ENCODE measurements around the gene HHATL. TPM values are rescaled to one million over a fixed set of nuclear protein-coding genes. Genes with fewer than 3 reads are reported as not detected.

HHATL gene
- total and polyA plus RNA-seq, 2 of the 8 experiments (the other 6 are each of a cell fraction or from before 2014, with no cell fraction given): 0.18 TPM; not detected in 1

DNA sequence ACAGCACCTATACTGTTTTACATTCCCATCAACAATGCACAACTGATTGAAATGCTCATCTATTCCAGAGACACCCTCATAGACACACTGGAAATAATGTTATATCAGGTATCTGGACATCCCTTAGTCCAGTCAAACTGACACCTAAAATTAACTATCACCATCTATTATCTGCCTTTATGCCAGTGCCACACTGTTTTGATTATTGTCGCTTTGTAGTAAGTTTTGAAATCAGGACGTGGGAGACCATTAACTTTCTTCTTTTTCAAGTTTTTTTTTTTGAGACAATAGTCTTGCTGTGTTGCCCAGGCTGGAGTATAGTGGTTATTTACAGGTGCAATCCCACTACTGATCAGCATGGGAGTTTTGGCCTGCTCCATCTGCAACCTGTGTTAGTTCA lies 26.7 kb downstream of the HHATL start:
- TF ChIP-seq SP4 (IDR thresholded peaks at IDR 0.05; ENCODE audit: low read length) (no peak), NANOG (IDR thresholded peaks at IDR 0.05; ENCODE audit: insufficient read depth, low read depth, low read length, poor library complexity, severe bottlenecking) (no peak), TCF12 (IDR thresholded peaks at IDR 0.05; ENCODE audit: low read depth, low read length) (no peak), CTBP2 (IDR thresholded peaks at IDR 0.05; ENCODE audit: borderline replicate concordance, insufficient read depth, insufficient read length, low read length) (no peak), BCL11A (IDR thresholded peaks at IDR 0.05; ENCODE audit: low read depth in 2 of 2, low read length in 2 of 2) (no peak), BRCA1 (IDR thresholded peaks at IDR 0.05; ENCODE audit: low read depth, low read length) (no peak), FOSL1 (IDR thresholded peaks at IDR 0.05; ENCODE audit: insufficient read depth, low read depth, low read length) (no peak), SRF (IDR thresholded peaks at IDR 0.05; ENCODE audit: low read depth, low read length) (no peak), SUZ12 (IDR thresholded peaks at IDR 0.05; ENCODE audit: low read length) (no peak), SIX5 (IDR thresholded peaks at IDR 0.05; ENCODE audit: low read depth, low read length) (no peak)
- FAIRE-seq: no peak
- CTCF ChIA-PET (ENCODE audit: partially characterized antibody): interaction anchor here (0.9 to 1.3 kb wide), 2 partner anchors 15 to 17 kb away, joined by 3 read pairs; no protein-coding TSS in a partner anchor

More for the DNA sequence above, 26.7 kb downstream of the HHATL start:
- WGBS, 2 experiments (ENCODE audit: extremely low coverage in 1 of 2, insufficient coverage in 1 of 2, insufficient read length in 1 of 2, insufficient replicate concordance in 2 of 2, low coverage in 1 of 2, low lambda C conversion rate in 2 of 2, missing lambda C conversion rate in 1 of 2): 85% methylated on average over 2 of the region's 2 CpGs; no CpG with 5 or more reads in 1 of the 2 experiments
- no peak overlapping the region for H3K4me3 ChIP-seq (ENCODE audit: extremely low read depth in 1 of 4, insufficient read depth in 2 of 4, low read depth in 3 of 4, low read length in 4 of 4)
- H3K4me2 ChIP-seq (ENCODE audit: insufficient read depth in 1 of 2, low read depth in 2 of 2, low read length in 2 of 2): no peak overlapping the region
- H3K18ac ChIP-seq (ENCODE audit: extremely low read depth, low read length): no peak overlapping the region
- H2AK5ac ChIP-seq (ENCODE audit: low read depth, low read length): no peak overlapping the region
- no peaks in the 10 kb centered on the region for H3K23me2 ChIP-seq (ENCODE audit: low read depth, low read length)
- no peak overlapping the region for H2BK5ac ChIP-seq (ENCODE audit: low read depth, low read length)
- no peak overlapping the region for H4K8ac ChIP-seq (ENCODE audit: extremely low read depth, insufficient read depth, low read length)
- DNase-seq (ENCODE audit: low read depth in 1 of 2, low spot score in 2 of 2): no peak
- H2BK120ac ChIP-seq (replicated peaks; ENCODE audit: low read depth, low read length): no peak overlapping the region
- no peak overlapping the region for H3K14ac ChIP-seq (ENCODE audit: insufficient read length)
- no peak overlapping the region for H3K4ac ChIP-seq (replicated peaks; ENCODE audit: insufficient read length, low read depth, low read length)
- no peak overlapping the region for H3K27ac ChIP-seq (ENCODE audit: low read depth, low read length)
- H3K56ac ChIP-seq (replicated peaks; ENCODE audit: insufficient read length, low read depth, low read length): no peak overlapping the region
- POLR2A ChIA-PET (ENCODE audit: partially characterized antibody): no interaction called here
- H3K36me3 ChIP-seq (ENCODE audit: control insufficient read depth in 2 of 4, insufficient read depth in 4 of 4, low read length in 3 of 4): no peaks in the 10 kb centered on the region
- no peak overlapping the region for H4K5ac ChIP-seq (ENCODE audit: insufficient read length, low read depth, low read length)
- peaks cover 0 to 5% of the 10 kb centered on the region in 2 experiments; a peak in 2 of 4 replicates for H3K9me3 ChIP-seq (ENCODE audit: insufficient read depth in 2 of 2, low read depth in 1 of 2, low read length in 1 of 2)
- no peaks in the 10 kb centered on the region for H3K79me1 ChIP-seq (ENCODE audit: low read depth, low read length)
- no peak overlapping the region for H3K9ac ChIP-seq (replicated peaks in 1 of 4; ENCODE audit: extremely low read depth in 1 of 4, low read depth in 3 of 4, low read length in 3 of 4)
- H3K79me2 ChIP-seq (ENCODE audit: control insufficient read depth in 1 of 2, insufficient read depth in 2 of 2, low read length in 2 of 2): no peaks in the 10 kb centered on the region
- no peak overlapping the region for H2BK15ac ChIP-seq (ENCODE audit: low read length)
- no peak overlapping the region for H2AFZ ChIP-seq (ENCODE audit: low read length)
- no peak overlapping the region for H4K91ac ChIP-seq (replicated peaks; ENCODE audit: insufficient read length, low read length)
- H3K23ac ChIP-seq (ENCODE audit: insufficient read length): no peak overlapping the region
- H3K27me3 ChIP-seq (replicated peaks in 1 of 4; ENCODE audit: control insufficient read depth in 3 of 4, extremely low read depth in 1 of 4, insufficient read depth in 3 of 4, low read length in 3 of 4): no peaks in the 10 kb centered on the region; a peak in 2 of 7 replicates
- no peaks in the 10 kb centered on the region for H3K4me1 ChIP-seq (replicated peaks in 1 of 4; ENCODE audit: control insufficient read depth in 3 of 4, insufficient read depth in 4 of 4, low read length in 3 of 4)
- no peak overlapping the region for H2BK20ac ChIP-seq (ENCODE audit: low read length)
- H4K20me1 ChIP-seq (replicated peaks in 1 of 2; ENCODE audit: control insufficient read depth in 1 of 2, insufficient read depth in 2 of 2, low read length in 2 of 2): no peaks in the 10 kb centered on the region
- H2BK12ac ChIP-seq (ENCODE audit: low read depth, low read length): no peak overlapping the region
